Measurements from ENCODE around the gene BCAM.

DNA sequence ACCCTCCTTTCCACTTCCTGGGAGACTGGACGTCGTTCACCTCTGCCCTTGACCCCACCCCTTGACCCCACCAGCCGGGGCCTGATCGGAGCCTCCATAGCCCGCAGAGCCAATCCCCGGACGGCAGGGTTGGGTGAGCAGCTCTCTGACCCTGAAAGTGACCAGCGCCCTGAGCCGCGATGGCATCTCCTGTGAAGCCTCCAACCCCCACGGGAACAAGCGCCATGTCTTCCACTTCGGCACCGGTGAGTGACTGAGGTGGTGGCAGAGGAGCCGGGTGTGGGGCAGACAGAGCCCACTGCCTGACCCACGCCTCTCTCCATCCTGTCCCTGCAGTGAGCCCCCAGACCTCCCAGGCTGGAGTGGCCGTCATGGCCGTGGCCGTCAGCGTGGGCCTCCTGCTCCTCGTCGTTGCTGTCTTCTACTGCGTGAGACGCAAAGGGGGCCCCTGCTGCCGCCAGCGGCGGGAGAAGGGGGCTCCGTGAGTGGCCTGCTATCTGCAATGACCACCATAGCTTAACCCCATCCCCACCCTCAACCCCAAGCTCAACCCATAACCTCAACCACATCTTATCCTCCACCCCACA is 10.4 kb downstream of the BCAM start:
- TF ChIP-seq POLR2A (IDR thresholded peaks at IDR 0.05) = no peak
- TF ChIP-seq, protein P1, sequence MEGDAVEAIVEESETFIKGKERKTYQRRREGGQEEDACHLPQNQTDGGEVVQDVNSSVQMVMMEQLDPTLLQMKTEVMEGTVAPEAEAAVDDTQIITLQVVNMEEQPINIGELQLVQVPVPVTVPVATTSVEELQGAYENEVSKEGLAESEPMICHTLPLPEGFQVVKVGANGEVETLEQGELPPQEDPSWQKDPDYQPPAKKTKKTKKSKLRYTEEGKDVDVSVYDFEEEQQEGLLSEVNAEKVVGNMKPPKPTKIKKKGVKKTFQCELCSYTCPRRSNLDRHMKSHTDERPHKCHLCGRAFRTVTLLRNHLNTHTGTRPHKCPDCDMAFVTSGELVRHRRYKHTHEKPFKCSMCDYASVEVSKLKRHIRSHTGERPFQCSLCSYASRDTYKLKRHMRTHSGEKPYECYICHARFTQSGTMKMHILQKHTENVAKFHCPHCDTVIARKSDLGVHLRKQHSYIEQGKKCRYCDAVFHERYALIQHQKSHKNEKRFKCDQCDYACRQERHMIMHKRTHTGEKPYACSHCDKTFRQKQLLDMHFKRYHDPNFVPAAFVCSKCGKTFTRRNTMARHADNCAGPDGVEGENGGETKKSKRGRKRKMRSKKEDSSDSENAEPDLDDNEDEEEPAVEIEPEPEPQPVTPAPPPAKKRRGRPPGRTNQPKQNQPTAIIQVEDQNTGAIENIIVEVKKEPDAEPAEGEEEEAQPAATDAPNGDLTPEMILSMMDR (IDR thresholded peaks at IDR 0.05) = no peak
